ENCODE results near the gene MED13L.
"Not testable (repeated sequence)": the region's sequence is repeated elsewhere in the genome, so short reads cannot be mapped to it uniquely, and the experiment has no call there.

Gene MED13L

DNA sequence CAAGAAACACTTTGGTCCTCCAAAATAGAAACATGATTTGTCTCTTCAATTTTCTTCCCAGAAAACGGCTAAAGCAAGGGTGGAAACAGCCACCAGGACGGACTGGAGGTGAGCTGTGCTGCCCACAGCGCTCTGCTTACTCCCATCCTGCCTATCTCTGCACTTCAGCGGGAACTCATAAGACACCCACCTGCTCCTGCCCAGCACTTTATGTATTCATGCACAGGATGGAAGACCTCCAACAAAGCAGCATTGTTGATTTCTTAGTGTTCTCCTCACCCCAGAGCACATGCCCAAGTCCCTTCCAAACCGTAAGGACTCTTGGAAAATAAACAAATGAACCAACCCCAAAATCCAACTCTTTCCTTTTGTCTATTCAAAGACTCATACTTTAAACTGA lies 277.2 kb downstream of the MED13L start:
- DNase-seq: no peak

DNA sequence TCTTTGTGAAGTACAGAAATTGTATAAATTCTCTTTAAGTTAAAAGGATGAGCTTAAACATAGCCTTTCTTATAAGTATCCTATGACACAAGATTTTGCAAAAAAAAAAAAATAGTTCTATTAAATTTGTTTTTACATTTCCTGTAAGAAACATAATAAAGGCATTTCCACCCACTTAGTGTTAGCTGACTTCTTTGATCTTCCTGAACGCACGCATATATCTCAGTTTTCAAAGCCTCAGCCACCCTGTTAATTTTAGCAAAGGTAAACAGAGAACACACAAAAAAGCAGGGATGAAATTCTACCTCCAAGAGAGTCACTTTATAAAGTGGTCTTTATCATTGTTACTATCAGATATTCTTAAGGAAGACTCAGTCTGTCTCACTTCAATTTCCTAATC lies 277.9 kb downstream of the MED13L start:
- DNase-seq: no peak

DNA sequence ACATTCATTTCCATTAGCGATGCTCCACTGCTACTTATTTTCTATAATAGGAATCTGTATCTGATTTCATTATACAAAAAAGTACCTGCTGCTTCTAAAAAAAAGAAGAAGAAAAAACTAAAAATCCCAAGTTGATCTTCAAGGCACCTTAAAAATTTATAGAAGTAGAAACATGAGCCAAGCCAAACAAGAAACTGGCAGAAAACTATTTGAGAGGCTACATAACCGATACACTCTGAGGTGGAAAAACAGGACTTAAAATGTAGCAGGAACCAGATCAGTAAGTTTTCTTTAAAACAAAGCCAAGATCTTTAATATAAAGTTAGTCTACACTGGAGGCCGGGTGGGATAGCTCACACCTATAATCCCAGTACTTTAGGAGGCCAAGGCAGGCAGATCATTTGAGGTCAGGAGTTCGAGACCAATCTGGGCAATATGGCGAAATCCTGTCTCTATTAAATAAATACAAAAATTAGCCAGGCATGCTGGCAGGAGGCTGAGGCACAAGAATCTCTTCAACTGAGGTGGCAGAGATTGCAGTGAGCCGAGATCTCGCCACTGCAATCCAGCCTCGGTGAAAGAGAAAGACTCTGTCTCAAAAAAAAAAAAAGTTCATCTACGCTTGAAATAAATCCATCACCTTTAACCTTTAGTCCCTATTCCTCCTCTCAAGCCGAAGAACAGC lies 278.6 kb downstream of the MED13L start:
- DNase-seq: no peak

DNA sequence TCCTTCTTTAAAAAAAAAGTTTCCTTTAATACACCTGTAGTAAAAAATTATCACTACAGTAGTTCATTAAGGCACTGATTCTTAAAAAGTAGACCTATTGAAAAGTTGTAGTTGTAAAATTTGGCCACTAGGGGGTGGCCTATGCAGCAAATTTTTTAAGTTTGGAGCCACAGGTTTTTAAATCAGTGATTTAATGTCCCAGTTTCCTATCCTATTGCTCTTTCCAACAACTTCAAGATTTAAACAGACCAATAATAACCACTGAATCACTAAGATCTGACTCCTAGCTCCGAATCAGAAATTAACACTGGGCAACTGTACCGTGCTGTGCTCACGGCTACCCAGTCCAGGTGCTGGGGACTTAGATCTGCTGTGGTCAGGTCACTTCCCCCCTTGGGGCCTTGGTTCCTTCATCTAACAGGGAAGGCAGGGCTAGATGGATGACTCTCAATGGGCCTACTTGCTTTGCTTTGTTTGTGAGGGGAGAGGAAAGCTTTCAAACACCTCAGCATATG lies 279.3 kb downstream of the MED13L start:
- peak; percentile 39 to 47 for DNase-seq

DNA sequence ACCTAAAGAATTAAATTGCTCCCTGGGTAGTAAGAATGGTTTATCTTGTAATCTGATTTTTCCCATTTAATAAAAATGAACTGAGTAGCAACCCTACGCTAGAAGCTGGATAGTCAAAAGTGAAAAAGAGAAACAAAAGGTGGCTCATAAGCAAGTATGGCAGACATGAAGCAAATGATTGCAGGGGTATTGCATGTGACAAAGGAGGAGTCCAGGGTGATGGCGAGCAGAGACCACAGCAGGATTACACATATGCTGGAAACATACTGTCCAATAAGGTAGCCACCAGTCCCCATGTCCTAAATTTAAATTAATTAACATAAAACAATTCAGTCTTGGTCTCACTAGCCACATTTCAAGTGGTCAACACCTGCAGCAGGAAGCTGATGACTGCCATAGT lies 283.8 kb downstream of the MED13L start:
- no peak for DNase-seq

DNA sequence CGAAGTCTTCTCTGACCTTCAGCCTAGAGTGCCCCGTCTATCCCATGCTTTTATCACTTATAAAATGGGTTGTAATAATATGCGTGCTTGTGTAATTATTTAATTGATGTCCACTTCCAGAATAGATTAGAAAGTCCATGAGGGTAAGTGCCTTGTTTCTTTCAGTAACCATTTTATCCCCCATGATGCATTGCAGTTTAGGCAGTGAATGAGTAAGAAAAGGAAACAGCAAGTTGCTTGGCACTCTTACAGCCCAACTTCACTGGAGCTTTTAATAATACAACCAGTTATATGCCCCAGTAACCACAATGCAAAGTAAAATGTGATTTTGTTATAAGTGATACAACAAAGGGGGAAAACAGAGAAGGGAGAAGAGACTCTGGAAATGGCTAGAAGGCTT lies 287.3 kb downstream of the MED13L start:
- DNase-seq: no peak

DNA sequence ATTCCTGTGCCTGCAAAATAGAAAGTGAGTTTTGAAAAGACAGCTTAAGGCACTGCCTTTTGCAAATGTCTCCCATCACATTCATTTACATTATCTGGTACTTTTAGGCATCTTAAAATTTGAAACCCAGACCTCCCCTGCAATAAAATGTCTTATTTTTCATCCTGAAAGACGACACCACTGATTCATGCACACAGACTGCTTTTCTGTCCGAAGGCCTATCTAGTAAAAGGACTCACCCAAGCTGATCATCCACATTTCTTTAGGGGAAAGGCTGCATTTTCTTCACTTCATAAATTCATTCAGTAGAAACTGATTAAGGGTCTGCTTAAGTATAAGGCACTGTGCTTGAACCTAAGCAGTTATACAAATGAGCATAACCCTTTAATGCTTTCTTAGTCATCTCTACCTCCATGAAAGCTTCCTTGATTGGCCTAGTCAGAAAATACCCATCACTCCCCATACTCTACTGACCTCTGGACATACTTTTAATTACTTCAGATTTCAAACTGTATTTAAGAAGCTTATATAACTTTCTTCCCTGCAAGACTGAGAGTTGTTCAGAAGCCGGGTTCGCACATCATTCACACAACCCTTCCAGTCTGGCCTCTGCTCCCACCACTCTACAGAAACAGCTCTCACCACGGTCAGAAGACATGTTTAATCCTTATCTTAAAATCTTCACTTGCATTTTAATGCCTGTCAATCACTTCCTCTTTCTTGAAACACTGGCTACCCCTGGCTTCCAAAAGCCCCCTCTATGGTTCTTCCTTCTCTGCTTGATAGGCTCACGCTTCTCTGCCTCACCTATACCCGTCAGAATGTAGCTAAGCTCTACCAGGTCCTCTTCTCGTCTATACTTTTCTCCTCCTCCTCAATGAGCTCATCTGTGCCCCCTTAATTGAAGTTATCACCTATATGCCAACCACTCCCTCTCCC lies 288.6 kb downstream of the MED13L start:
- DNase-seq: no peak

DNA sequence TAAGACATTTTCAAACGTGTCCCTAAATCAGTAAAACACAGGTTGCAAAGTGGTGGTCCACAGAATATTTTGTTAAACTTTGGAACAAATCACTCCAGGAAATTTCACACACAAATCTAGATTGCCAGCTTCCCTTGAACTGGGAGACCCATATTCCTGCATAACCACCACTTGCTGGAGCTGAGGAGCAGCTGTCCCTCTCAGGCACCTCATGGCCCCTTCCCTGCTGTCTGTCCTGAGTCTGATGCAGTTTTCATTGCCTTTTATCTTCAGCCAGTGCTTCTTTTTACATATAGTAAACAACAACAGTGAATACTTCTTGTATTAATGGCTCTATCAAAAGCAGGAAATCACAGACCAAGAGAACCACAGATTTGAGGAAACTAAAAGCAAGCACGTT lies 289.3 kb downstream of the MED13L start:
- DNase-seq: no peak

DNA sequence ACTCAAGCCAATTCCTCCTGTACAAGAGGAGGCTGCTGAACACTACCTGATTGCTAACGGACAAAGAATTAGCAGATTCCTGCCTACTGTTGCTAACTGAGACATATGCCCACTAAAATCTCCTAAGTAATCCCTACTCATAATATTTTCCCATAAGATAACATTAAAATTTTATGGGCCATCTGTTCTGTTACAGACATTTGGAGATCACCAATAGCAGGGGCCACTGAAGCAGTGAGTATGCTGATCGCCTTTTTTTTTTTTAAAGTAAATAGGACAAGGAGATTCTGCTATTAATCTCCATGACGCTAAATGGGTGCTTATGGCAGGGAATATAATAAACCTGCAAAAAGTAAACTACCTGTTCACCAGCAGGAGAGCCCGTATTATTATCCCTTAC lies 292.9 kb downstream of the MED13L start:
- no peak for DNase-seq

DNA sequence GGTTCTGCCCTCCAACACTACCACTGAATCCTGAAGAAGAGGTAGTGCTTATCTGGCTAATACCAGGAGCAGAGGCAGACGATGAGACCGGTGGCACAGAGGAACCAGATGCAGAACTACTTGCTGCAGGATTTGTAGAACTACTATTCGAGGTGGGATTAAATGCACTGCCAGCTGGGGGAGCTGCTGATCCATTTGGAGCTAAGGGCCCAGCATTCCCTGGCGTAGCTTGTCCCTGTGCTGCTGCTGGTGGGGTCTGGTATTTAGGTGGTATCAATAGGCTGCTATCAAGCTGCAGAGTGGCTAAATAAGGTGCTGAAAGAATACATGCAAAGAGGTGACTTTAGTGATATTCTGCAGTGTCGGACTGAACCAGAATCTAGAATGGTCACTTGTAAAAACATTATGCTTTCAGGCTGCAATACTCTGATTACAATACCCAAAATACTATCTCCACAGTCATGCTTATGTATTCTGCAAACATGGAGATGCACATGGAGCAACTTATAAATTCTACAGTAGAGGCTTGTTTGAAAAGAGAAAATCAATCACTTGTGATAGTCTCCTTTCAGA lies 294.2 kb downstream of the MED13L start:
- no peak for DNase-seq

DNA sequence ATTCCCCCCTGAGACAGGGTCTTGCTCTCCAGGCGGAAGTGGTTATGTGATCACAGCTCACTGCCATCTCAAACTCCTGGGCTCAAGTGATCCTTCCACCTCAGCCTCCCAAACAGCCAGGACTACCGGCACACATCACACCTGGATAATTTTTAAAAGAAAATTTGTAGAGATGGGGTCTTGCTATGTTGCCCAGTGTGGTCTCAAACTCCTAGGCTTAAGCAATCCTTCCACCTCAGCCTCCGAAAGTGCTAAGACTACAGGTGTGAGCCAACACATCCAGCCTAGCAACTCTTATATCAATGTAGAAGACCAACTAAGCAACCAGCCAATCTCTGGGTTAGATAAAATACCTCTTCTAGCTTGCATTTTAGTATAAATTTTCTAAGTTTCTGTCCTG lies 297.2 kb downstream of the MED13L start:
- no peak for DNase-seq

DNA sequence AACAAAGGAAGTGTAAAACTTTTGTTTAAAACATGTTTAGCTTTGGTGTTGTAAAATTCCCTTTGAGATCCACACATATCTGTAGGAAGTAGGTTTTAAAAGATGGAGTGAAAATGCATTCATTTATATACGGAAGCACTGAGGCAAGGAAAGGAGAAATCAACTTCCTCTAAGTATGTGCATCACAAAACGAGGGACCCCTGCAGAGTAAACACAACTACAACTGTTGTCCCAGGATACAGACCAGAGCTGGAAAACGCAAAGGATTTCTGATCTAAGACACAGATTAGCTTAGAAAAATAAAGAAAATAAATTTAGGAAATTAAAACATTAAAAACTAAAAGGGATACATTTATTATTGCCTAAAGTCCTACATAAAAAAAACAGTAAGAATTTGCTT lies 297.6 kb downstream of the MED13L start:
- no peak for DNase-seq

DNA sequence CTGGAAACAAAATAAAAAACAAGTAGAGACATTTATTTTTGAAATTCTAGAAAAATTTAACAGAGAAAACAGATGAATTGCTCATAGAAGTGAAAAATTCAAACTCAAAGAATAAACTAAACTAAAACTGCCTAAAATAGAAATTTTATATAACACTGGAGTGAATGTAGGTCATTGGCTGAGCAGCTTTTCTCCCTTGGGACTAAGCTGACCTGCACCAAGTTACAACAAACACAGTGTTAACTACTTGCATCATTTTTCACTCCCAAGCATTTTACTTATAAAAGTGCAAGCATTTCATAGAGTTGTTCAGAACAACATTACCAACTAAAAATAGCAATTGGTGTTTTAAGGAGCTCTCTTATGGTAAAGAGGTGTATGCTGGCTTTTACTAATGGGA lies 298.1 kb downstream of the MED13L start:
- no peak for DNase-seq

DNA sequence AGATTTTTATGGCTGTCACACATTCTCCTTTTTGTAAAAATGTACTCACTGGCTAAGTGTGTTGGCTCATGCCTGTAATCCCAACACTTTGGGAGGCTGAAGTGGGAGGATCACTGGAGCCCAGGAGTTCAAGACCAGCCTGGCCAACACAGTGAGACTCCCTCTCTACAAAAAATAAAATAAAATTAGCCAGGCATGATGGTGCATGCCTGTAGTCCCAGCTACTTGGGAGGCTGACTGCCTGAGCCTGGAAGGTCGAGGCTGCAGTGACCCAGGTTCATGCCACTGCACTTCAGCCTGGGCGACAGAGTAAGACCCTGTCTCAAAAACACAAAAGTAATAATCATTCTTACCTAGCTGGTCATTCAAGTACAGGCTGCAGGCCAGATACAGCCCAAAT lies 300.7 kb downstream of the MED13L start:
- DNase-seq: not testable (repeated sequence)

DNA sequence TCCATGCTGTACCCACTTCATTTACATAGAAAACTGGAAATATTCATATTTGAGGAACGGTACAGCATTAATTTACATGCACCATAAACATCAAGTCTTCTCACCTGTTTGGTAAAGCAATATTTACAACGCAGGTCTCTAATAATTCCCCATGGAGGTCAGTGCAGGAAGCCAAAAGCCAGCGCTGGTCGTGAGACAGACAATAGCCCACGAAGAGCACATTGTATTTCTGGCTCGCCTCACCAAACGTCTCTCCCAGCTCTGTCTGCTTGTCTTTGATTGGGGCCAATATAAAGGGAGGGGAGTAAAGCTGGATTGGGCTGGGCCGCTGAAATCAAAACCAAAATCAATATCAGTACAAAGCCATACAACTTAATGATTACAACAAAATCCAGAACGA lies 302.1 kb downstream of the MED13L start:
- DNase-seq: no peak

DNA sequence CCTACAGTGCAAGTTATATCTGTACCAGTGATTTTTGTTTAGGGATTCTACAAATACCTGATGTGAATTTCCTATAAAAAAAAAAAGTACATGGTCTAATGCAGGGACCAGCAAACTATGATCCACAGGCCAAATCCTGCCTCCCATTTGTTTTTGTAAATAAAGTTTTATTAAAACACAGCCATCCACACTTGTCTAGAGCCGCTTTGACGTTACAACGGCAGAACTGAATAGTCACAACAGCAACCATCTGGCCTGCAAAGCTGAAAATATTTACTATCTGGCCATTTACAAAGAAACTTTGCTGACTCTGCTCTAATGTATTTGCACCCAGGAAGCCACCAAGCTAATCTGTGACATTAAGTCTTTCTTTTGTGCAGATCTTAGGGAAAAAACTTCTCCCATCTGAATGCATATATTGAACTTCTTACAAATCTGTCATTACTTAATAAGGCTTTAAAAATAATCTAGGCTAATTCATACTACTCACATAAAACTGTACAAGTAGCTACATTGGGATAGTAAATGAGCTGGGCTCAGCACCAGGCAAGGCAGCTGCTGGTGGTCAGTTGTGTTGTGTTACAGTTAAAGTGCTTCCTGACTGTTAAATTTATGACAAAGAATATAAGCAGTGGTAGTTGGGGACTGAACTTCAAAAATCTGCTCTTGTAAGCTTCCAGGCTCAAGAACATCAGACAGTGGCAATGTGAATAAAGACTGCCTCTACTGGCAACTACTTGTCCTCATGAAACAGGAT lies 303.3 kb downstream of the MED13L start:
- no peak for DNase-seq

DNA sequence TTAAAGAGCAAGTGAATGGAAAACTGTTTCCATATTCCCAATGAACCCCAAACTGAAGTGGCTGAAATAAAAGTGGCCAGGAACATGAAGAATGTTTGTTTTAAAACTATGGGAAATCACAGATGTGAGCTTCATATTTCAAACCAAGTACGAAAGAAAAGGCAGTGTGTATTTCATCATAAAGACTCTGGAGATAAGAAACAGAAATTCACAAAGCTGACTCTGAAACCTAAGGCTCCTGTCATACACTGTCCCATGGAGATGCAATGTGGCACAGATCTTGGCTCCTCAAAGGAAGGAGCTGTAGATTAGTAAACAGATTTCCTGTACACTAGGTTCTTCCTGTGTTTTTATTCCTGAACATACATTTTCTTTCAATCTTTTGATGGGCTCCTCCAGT lies 304.4 kb downstream of the MED13L start:
- no peak for DNase-seq

DNA sequence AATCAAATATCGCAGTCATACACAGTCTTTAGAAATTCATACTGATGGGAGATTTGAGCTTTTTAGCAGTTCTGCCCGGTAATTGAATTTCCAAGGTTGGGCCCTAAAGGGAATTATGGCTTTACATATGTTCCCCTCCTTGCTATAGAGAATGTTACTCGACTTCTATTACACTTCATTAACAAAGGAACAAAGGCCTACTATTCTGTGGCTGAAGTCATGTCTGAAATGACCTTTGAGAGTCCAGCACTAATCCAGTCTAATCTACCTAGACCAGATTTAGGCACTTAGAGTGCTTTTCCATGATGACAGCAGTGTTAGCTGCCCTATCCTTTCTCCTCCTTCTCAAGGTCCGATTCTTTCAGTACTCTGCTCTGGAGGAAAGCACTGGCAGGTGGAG lies 305.3 kb downstream of the MED13L start:
- DNase-seq: no peak

DNA sequence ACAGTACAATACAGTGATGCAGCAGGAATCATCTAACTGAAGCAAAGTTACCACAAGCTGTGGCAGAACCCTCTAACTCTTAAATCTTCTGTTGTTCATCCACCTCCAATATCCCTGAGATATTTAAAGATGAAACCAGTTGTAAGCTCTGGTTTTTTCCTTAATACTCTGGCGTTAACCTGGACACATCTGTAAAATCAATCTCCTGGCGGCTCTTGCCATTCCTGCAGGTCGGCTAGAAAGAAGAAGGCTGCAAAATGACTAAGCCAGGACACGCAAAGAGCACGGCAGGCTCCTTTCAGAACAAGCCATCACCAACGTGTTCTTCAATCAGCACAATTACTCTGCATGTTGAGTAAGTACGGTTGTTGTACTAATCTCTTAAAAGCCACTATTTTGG lies 309.3 kb downstream of the MED13L start:
- no peak for DNase-seq

DNA sequence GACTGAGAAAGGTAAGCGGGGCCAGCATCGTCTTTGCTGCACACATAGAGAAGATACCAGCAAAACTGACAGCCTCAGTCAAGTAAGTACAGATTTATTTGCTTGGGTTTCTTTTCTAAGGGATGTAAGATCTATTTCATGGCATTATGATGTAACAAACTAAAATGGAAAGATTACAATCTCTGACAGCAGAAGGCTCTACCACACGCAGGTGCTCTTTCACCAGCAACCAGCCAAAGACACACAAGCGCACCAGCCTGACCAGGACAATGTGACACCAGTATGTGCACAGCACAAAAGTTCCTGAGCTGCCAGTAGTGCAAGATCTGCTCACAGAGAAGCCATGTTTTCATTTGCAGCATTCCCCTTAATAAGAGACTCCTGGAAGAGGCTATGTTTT lies 311.1 kb downstream of the MED13L start:
- no peak for DNase-seq

DNA sequence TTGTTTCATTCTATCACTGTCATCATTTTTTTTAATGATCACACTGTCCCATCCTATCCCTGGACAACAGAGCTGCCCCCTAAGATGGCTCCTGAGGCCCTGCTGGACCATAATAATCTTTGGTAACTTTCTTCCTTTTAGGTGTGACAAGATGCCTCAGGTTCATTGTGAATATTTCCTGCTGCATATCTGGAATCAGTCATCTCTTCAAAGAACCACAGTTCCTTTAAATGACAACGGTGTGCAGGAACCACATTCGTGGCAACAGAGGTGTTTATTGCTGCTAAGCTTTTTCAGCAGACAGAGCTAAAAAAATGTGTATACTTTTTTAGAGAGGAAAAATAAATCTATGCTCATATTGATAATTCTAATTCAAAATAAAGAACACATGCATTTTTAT lies 312.9 kb downstream of the MED13L start:
- no peak for DNase-seq

DNA sequence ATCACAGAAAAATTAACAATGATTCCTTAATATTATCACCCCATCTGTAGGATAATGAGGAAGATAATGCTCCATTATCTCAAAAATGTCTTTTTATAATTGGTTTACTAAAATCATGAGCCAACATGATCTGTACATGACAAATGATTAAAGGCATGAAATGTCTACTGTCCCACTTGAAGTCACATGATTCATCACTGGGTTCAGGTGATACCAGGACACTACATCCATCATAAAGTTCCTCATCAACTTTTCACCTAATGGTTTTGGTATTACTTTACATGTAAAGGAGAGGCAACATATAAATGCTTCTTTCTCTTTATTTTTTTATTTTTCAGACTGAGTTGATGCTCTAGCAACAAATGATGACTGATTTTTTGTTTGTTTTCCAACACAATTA lies 313.3 kb downstream of the MED13L start:
- DNase-seq: no peak

DNA sequence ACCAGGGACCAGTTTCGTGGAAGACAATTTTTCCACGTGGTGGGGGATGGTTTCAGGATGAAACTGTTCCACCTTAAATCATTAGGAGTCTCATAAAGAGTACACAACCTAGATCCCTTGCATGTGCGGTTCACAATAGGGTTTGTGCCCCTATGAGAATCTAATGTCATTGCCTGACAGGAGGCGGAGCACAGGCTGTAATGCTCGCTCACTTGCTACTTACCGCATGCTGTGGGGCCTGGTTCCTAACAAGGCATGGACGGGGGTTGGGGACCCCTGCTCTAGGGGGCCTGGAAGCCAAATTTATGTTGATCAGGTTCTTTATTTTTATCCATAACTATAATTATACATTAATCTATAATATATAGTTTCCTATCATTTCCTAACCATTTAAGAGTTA lies 315.3 kb downstream of the MED13L start:
- DNase-seq: no peak
